ENCODE data around the gene SNTN.

The SNTN gene

GRCh38 chr3:63652066-63652725 lies at the start of gene SNTN:
Gene SNTN (plus strand): TSS chr3:63652675. CDS start chr3:63652688, 13 bp downstream.
- no peak for TF ChIP-seq CTCF (IDR thresholded peaks at IDR 0.05; ENCODE audit: low read depth, low read length)
- DNase-seq (ENCODE audit: low read depth, low spot score): no peak
- no peak within 1 kb of the TSS for H3K4me3 ChIP-seq (ENCODE audit: low read depth, low read length)
- in situ Hi-C loops (cut with HindIII; ENCODE audit: low sequenced_read_pairs): no loop called here

DNA sequence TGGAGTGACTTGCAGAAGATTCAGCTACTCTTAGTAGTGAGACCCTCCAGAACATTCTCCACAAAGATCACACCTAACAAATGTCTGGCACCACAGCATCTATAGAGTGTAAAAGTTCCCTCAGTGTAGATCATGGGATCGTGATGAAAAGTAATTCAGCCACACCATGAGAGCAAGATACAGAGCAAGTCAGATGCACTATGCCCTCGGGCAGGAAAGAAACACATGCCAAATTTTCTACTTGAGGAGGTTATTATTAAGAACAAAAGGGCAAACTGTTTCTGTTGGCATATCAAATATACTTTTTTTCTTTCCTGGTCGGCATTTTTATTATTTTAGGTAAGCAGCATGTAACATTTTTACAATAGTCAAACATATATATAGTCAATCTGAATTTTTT lies 44.8 kb upstream of the SNTN start:
- no peak overlapping the region for H3K4me3 ChIP-seq (ENCODE audit: low read depth, low read length)
- no peak for DNase-seq (ENCODE audit: low read depth, low spot score)
- no peak for TF ChIP-seq CTCF (IDR thresholded peaks at IDR 0.05; ENCODE audit: low read depth, low read length)
- in situ Hi-C loops (cut with HindIII; ENCODE audit: low sequenced_read_pairs): no loop called here

GRCh38 chr3:63609408-63609807 lies 43.1 kb upstream of the SNTN start:
- TF ChIP-seq CTCF (IDR thresholded peaks at IDR 0.05; ENCODE audit: low read depth, low read length): no peak
- no peak for DNase-seq (ENCODE audit: low read depth, low spot score)
- in situ Hi-C loops (cut with HindIII; ENCODE audit: low sequenced_read_pairs): no loop called here
- H3K4me3 ChIP-seq (ENCODE audit: low read depth, low read length): no peak overlapping the region

- no peak for DNase-seq (ENCODE audit: low read depth, low spot score)
- no peak for TF ChIP-seq CTCF (IDR thresholded peaks at IDR 0.05; ENCODE audit: low read depth, low read length)
- in situ Hi-C loops (cut with HindIII; ENCODE audit: low sequenced_read_pairs): no loop called here
- no peak overlapping the region for H3K4me3 ChIP-seq (ENCODE audit: low read depth, low read length)
These were observed 42.6 kb upstream of the SNTN start for GRCh38 chr3:63609834-63610233.

DNA sequence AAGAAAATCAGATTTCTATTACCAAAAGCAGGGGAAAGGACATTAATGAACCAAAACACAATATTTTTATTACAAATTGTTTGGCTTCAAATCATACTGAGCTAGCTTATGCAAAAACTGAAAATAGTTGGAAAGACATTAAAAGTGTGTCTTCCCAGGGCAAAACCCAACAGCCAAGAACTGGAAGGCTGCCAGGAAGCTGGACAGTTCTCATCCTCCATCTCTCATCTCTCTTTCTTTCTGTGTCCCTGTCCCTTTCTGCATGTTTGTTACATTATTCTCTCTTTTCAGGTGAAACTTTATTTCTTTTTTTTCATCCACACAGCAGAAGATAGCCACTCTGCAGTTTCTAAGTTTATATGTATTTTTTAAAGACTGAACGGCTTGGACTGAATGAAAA lies 41.1 kb upstream of the SNTN start:
- in situ Hi-C loops (cut with HindIII; ENCODE audit: low sequenced_read_pairs): no loop called here
- no peak for DNase-seq (ENCODE audit: low read depth, low spot score)
- no peak overlapping the region for H3K4me3 ChIP-seq (ENCODE audit: low read depth, low read length)
- TF ChIP-seq CTCF (IDR thresholded peaks at IDR 0.05; ENCODE audit: low read depth, low read length): no peak

DNA sequence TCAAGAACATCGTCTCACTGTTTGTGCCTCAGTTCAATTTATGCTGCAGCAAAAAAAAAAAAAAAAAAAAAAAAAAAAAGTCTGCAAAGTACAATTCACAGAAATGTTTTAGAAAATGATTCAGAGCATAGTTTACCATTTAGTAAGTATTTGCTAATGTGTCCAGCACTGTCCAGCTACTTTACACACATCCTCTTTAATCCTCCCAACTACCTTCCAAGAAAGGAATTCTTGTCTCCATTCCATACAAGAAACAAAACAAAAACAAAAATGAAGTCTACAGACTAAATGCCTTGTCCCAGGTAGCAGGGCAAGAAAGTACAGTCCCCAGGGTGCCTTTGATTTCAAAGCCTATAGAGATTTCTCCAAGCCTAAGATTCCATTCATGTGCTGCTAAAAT lies 38.9 kb upstream of the SNTN start:
- no peak for TF ChIP-seq CTCF (IDR thresholded peaks at IDR 0.05; ENCODE audit: low read depth, low read length)
- H3K4me3 ChIP-seq (ENCODE audit: low read depth, low read length): no peak overlapping the region
- in situ Hi-C loops (cut with HindIII; ENCODE audit: low sequenced_read_pairs): no loop called here
- peak; percentile 23 for DNase-seq (ENCODE audit: low read depth, low spot score)
